Neural cell (in vitro differentiated cells): Measurements from ENCODE around the gene ZNF606.

Experiments used
- MXI1 ChIP-seq: fragments of 450-650 bp; conservative IDR thresholded peaks from 2 replicates; pipeline ENCODE4 v1.6.1; 2014; ENCODE audit warnings: antibody characterized with exemption, mild to moderate bottlenecking; ENCODE audit not compliant: poor library complexity, severe bottlenecking
- POLR2AphosphoS5 ChIP-seq: IDR thresholded peaks from 2 replicates; pipeline ENCODE4 v1.6.1; 2012
- RAD21 ChIP-seq: fragments of 450-650 bp; conservative IDR thresholded peaks from 2 replicates; pipeline ENCODE4 v1.6.1; 2014; ENCODE audit warnings: antibody characterized with exemption, mild to moderate bottlenecking, moderate library complexity
- TF ChIP-seq, protein P1 (sequence below): fragments of 450-650 bp; IDR thresholded peaks from 2 replicates; pipeline ENCODE4 v1.5.1; 2014; ENCODE audit warnings: antibody characterized with exemption, mild to moderate bottlenecking, moderate library complexity; ENCODE audit not compliant: poor library complexity, severe bottlenecking

- TF ChIP-seq, protein P1, sequence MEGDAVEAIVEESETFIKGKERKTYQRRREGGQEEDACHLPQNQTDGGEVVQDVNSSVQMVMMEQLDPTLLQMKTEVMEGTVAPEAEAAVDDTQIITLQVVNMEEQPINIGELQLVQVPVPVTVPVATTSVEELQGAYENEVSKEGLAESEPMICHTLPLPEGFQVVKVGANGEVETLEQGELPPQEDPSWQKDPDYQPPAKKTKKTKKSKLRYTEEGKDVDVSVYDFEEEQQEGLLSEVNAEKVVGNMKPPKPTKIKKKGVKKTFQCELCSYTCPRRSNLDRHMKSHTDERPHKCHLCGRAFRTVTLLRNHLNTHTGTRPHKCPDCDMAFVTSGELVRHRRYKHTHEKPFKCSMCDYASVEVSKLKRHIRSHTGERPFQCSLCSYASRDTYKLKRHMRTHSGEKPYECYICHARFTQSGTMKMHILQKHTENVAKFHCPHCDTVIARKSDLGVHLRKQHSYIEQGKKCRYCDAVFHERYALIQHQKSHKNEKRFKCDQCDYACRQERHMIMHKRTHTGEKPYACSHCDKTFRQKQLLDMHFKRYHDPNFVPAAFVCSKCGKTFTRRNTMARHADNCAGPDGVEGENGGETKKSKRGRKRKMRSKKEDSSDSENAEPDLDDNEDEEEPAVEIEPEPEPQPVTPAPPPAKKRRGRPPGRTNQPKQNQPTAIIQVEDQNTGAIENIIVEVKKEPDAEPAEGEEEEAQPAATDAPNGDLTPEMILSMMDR: no peak
- TF ChIP-seq POLR2AphosphoS5 (no peak), RAD21 (no peak), MXI1 (no peak)
Measured at GRCh38 chr19:58009666-58010301, 7.2 kb upstream of the ZNF606 start.
